Sciatic nerve (tissue), 2 donors: Measurements from ENCODE around the gene STK39. TPM values are rescaled to one million over a fixed set of nuclear protein-coding genes. Genes with fewer than 3 reads are reported as not detected.

Experiments
- ATAC-seq: fragments of 200-7000 bp; cut with Tn5 transposase; one replicate; pipeline ENCODE4 v1.9.1; 2020; ENCODE audit warnings: mild to moderate bottlenecking, moderate library complexity
- DNase-seq: peaks from one replicate; pipeline ENCODE4 v3.0.0-alpha.2; 2020; ENCODE audit warnings: low spot score
- intact Hi-C: fragments of 100-400 bp; cut with DNase I; formaldehyde crosslinking; loops from one replicate; pipeline ENCODE4 v1.14.2; 2022
- total RNA-seq: library from RNA; stranded (reverse); fragmentation: NEBNext Ultra II Directional; extraction: Animal tissue kit (Norgen Biotek cat#: 25700); gene quantifications from one replicate; pipeline ENCODE4 v1.2.1, GENCODE V29; 2021
- donor health status: DM: no; HTN: no; CAD: no.
- donor health status: DM: no; HTN: no; CAD: no.

Gene STK39
- total RNA-seq, 1 donor from 2014 or later, result 19.0 TPM

GRCh38 chr2:168190590-168191336 lies 56.6 kb downstream of the STK39 start:
- DNase-seq (no peak), ATAC-seq (no peak)

GRCh38 chr2:168189835-168190569 lies 57.4 kb downstream of the STK39 start:
- intact Hi-C loops, result no loop called here
- no peak for ATAC-seq

More at GRCh38 chr2:168190590-168191336, 56.6 kb downstream of the STK39 start:
- intact Hi-C loops, result no loop called here

GRCh38 chr2:168188002-168188401 lies 59.4 kb downstream of the STK39 start:
- intact Hi-C loops, result no loop called here
- DNase-seq, result no peak
- no peak for ATAC-seq

More at GRCh38 chr2:168189835-168190569, 57.4 kb downstream of the STK39 start:
- no peak for DNase-seq

GRCh38 chr2:168186452-168186851 lies 60.9 kb downstream of the STK39 start:
- intact Hi-C loops, result no loop called here
- DNase-seq, result no peak
- ATAC-seq, result no peak

- intact Hi-C loops, result no loop called here
- ATAC-seq (no peak), DNase-seq (no peak)
These were observed 61.7 kb downstream of the STK39 start for GRCh38 chr2:168185583-168186274.

- DNase-seq (no peak), ATAC-seq (no peak)
- intact Hi-C loops, result no loop called here
These were observed 62.5 kb downstream of the STK39 start for GRCh38 chr2:168184681-168185513.

- intact Hi-C loops, result no loop called here
- DNase-seq (no peak), ATAC-seq (no peak)
These were observed 63.9 kb downstream of the STK39 start for GRCh38 chr2:168183308-168183997.

GRCh38 chr2:168182550-168183249 lies 64.7 kb downstream of the STK39 start:
- ATAC-seq, result no peak
- intact Hi-C loops, result no loop called here
- no peak for DNase-seq

GRCh38 chr2:168181825-168182224 lies 65.6 kb downstream of the STK39 start:
- ATAC-seq (no peak), DNase-seq (no peak)
- intact Hi-C loops, result no loop called here

- DNase-seq, result no peak
- no peak for ATAC-seq
- intact Hi-C loops, result no loop called here
These were observed 66.5 kb downstream of the STK39 start for GRCh38 chr2:168180914-168181313.

- intact Hi-C loops, result no loop called here
- no peak for ATAC-seq
- DNase-seq, result no peak
These were observed 66.9 kb downstream of the STK39 start for GRCh38 chr2:168180483-168180882.

GRCh38 chr2:168179592-168179991 lies 67.8 kb downstream of the STK39 start:
- intact Hi-C loops, result no loop called here
- DNase-seq (no peak), ATAC-seq (no peak)

GRCh38 chr2:168178520-168179324 lies 68.7 kb downstream of the STK39 start:
- ATAC-seq (no peak), DNase-seq (no peak)
- intact Hi-C loops, result no loop called here

GRCh38 chr2:168176402-168176801 lies 71.0 kb downstream of the STK39 start:
- no peak for DNase-seq
- intact Hi-C loops, result no loop called here
- no peak for ATAC-seq

- intact Hi-C loops, result no loop called here
- ATAC-seq, result no peak
These were observed 71.9 kb downstream of the STK39 start for GRCh38 chr2:168175469-168175868.

GRCh38 chr2:168174756-168175155 lies 72.6 kb downstream of the STK39 start:
- no peak for ATAC-seq
- DNase-seq, result no peak
- intact Hi-C loops, result no loop called here

More at GRCh38 chr2:168175469-168175868, 71.9 kb downstream of the STK39 start:
- DNase-seq, result no peak

- intact Hi-C loops, result no loop called here
- no peak for DNase-seq
- no peak for ATAC-seq
These were observed 75.3 kb downstream of the STK39 start for GRCh38 chr2:168172071-168172470.
